HG03025 (cell line): ENCODE measurements around the gene SRRD.
"Not testable (repeated sequence)": the region's sequence is repeated elsewhere in the genome, so short reads cannot be mapped to it uniquely, and the experiment has no call there.

Source experiments
- ATAC-seq: cut with Tn5 transposase; IDR thresholded peaks from one replicate; pipeline ENCODE4 v1.9.1; 2021; ENCODE audit warnings: mild to moderate bottlenecking, moderate library complexity; ENCODE audit not compliant: unreplicated experiment, low FRiP score

Gene SRRD

DNA sequence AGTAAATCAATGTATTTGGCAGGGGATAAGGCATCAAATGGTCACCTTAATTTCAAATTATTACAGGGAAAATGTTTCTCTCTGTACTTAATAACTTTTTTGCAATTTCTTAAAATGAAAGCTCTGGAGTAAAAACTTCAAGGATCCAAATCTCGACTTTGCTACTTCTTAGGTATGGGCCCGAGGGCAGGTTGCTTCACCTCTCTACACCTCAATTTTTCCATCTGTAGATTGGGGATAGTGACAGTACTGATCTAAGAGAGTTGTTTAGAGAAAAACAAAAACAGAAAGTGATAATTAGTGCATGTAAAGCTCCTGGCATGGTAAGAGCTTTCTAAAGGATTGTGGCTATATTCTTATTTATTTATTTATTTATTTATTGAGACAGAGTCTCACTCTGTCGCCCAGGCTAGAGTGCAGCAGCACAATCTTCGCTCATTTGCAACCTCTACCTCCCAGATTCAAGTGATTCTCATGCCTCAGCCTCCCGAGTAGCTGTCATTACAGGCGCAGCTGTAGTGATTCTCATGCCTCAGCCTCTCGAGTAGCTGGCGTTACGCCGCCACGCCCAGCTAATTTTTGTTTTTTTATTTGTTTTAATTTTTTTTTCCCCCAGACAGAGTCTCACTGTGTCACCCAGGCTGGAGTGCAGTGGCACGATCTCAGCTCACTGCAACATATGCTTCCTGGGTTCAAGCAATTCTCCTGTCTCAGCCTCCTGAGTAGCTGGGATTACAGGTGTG, 30.9 kb downstream of the SRRD start:
- no peak for ATAC-seq

DNA sequence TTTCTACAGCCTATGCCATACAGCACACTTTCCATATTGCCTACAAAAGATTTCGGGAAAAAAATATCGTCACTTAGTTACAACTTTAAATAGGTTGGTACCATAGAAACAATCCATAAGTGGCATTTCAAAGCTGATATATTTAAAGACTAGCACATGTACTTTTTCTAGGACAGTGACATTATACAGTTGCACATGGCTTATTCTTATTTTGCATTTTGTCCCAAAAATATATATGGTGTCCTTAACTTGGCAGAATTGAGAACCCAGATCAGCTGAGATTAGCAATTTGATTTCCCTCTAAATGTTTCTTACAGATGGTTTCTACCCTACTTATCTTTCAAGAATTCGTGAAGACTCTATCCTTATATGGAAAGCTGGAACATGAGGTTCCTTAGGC, 32.3 kb downstream of the SRRD start:
- ATAC-seq: no peak

DNA sequence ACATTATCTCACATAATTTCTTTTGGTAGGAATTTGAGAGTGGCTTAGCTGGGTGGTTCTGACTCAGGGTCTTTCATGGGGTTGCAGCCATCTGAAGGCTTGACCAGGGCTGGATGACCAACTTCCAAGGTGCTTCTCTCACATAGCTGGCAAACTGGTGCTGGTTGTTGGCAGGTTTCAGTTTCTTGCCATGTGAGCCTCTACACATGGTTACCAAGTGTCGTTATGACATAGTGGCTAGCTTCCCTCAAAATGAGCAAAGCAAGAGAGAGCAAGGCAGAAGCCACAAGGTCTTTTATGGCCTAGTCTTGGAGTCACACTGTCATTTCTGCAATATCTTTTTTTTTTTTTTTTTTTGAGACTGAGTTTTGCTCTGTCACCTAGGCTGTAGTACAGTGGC, 32.8 kb downstream of the SRRD start:
- ATAC-seq: no peak

- ATAC-seq: no peak
Observed at GRCh38 chr22:26517429-26517828, 33.8 kb downstream of the SRRD start.

DNA sequence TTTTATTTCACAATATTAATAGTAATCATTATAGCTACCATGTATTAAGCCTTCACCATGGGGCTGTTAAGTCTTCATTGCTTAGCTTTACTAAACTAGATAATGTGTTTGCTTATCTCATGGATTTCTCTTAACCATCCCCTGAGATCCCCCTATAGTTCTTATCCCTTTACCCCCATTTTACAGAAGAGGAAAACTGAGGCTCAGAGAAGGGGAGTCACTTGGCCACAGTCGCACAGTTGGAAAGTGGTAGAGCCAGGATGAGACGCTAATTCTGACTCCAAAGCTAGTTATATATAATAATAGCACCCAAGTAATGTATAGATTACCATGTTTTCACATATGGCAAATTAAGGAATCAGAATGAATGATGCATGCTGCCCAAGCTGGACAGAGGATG, 38.3 kb downstream of the SRRD start:
- no peak for ATAC-seq

GRCh38 chr22:26522592-26522991, 38.9 kb downstream of the SRRD start:
- ATAC-seq: no peak

- ATAC-seq: no peak
Observed at GRCh38 chr22:26524870-26525269, 41.2 kb downstream of the SRRD start.

GRCh38 chr22:26525946-26526564, 42.4 kb downstream of the SRRD start:
- ATAC-seq: no peak

DNA sequence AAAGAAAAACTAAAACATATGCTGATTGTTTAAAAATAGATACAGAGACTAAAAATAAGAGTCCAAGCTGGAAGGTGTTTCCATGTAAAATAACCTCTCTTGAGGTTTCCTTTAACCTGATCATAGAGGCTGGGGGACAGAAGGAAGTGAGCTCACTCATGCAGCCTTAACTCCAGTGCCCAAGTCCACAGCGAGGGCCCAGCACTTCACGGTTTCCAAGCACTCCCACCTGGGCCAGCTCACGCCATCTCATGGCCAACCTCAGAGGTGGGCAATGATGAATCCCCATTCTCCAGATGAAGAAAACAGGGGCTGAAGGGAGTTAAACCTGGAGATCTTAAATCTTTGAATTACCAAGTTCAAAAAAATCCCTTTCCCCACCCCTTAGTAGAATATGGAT, 43.5 kb downstream of the SRRD start:
- ATAC-seq: no peak

- ATAC-seq: no peak
Observed at GRCh38 chr22:26527574-26528465, 44.1 kb downstream of the SRRD start.

GRCh38 chr22:26528518-26528917, 44.8 kb downstream of the SRRD start:
- ATAC-seq: not testable (repeated sequence)

DNA sequence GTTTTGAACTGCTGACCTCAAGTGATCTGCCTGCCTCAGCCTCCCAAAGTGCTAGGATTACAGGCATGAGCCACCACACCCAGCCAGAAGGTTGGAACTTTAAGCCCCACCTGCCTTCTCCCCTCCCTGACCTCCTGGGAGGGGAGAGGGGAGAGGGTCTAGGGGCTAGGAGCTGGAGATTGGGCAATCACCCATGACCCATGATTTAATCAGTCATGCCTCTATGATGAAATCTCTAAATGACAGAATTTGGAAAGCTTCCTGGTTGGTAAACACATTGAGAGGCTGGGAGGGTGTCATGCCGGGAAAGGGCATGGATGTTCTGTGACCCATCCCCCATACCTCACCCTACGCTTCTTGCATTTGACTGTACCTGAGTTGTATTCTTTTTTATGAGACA, 45.7 kb downstream of the SRRD start:
- ATAC-seq: no peak

DNA sequence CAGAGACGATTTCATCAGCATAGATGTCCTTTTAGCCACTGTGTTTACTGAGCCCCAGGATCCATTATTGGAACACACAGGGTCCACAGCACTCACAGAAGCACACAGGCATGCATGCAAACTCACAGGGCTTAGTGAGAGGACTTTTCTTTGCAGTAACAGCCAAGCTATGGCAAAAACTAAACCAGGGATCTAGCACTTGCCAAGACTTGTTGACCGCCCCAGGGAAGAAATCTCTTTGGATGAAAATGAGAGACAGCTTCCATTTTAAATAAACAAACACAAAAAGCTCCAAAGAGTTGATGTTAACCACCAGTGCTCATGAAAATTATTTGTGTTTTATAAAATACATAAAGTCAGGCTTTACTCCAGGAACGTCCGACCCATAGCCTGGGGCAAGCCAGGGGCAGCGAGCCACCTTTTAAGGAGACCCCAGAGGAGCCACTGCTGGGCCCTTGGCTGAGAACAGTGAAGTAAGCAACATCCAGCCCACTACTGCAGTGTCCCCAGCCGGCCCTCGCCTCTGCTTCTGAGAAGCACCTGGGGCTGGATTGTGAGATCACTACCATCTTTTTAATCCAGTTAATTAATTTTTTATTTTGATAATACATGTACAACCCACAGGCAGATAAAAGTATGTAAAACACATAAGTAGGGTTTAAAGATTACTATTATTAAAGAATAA, 50.6 kb downstream of the SRRD start:
- ATAC-seq: no peak

GRCh38 chr22:26534874-26535602, 51.4 kb downstream of the SRRD start:
- no peak for ATAC-seq

DNA sequence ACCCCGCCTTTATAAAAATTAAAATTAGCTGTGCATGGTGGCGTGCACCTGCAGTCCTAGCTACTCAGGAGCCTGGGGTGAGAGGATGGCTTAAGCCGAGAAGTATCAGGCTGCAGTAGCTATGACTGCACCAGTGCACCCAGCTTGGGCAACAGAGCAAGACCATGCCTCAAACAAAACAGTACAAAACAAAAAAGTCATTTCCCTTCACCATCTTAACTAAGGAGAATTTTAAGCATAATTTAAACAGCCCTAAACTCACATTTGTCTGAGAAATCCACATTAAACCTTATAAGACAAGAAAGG, 51.9 kb downstream of the SRRD start:
- no peak for ATAC-seq

DNA sequence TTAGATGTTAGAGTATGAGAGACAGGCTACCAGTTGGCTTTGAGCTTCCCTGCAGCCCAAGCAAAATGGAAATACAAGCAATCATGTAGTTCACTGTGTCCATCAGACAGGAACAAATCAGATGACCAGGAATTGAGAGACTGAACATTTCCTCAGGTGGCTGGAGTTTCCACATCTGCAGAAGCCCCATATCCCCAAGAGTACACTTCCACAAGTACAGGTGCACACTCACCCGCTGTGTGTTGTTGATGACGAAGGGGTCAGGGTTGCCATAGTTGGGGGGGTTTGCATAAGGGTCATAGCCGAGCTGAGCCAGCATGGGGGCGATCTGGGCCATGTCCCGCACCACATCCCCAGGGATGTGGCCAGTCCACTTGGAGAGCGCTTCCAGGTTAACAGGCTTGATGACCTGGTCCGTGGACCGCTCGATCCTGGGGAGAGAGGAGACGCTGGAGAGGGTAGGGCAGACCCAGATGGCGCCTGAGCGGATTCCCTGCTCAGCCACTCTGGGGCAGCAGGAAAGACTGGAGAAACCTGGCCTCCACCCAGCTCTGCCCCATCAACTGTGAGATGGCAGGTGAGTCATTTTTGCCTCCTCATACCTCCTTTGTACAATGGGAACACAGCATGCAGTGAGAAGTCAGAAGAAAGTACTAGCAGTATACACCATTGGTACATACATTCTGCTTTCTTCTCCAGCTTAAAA, 52.5 kb downstream of the SRRD start:
- no peak for ATAC-seq

GRCh38 chr22:26536762-26537134, 53.1 kb downstream of the SRRD start:
- ATAC-seq: no peak

- no peak for ATAC-seq
Observed at GRCh38 chr22:26540119-26540518, 56.4 kb downstream of the SRRD start.

GRCh38 chr22:26541167-26541819, 57.6 kb downstream of the SRRD start:
- ATAC-seq: no peak
